Activated naive CD4-positive, alpha-beta T cell treated with anti-CD3 and anti-CD28 coated beads, Interleukin-2, amount 50 U/mL, for 24 hours (primary cell): ENCODE results near the gene DSTN.

Source experiments
- H3K27ac Mint-ChIP-seq: one replicate; pipeline ENCODE4 v1.8.0; 2021; ENCODE audit warnings: mild to moderate bottlenecking, mixed read lengths
- H3K27me3 Mint-ChIP-seq: one replicate; pipeline ENCODE4 v1.8.0; 2021; ENCODE audit warnings: mixed read lengths
- H3K36me3 Mint-ChIP-seq: one replicate; pipeline ENCODE4 v1.8.0; 2021; ENCODE audit warnings: mixed read lengths
- H3K4me1 Mint-ChIP-seq: one replicate; pipeline ENCODE4 v1.8.0; 2021; ENCODE audit warnings: mixed read lengths
- H3K4me3 Mint-ChIP-seq: one replicate; pipeline ENCODE4 v1.8.0; 2021; ENCODE audit warnings: mild to moderate bottlenecking, mixed read lengths
- H3K9me3 Mint-ChIP-seq: one replicate; pipeline ENCODE4 v1.8.0; 2021; ENCODE audit warnings: mixed read lengths

The DSTN gene

GRCh38 chr20:17640146-17640874 is 70.4 kb downstream of the DSTN start:
- Mint-ChIP-seq H3K4me1 (no peaks in the 10 kb centered on the region), H3K27me3 (no peaks in the 10 kb centered on the region), H3K9me3 (no peaks in the 10 kb centered on the region), H3K36me3 (no peaks in the 10 kb centered on the region), H3K27ac (no peak overlapping the region), H3K4me3 (no peak overlapping the region)

GRCh38 chr20:17640875-17641378 is 71.1 kb downstream of the DSTN start:
- no peak overlapping the region for H3K27ac Mint-ChIP-seq
- H3K9me3 Mint-ChIP-seq, result no peaks in the 10 kb centered on the region
- no peaks in the 10 kb centered on the region for H3K27me3 Mint-ChIP-seq
- no peaks in the 10 kb centered on the region for H3K36me3 Mint-ChIP-seq
- H3K4me3 Mint-ChIP-seq, result no peak overlapping the region
- H3K4me1 Mint-ChIP-seq, result no peaks in the 10 kb centered on the region

- H3K27me3 Mint-ChIP-seq, result no peaks in the 10 kb centered on the region
- no peak overlapping the region for H3K27ac Mint-ChIP-seq
Measured at GRCh38 chr20:17641520-17641964, 71.7 kb downstream of the DSTN start.

GRCh38 chr20:17641993-17642392 is 72.1 kb downstream of the DSTN start:
- Mint-ChIP-seq H3K4me1 (no peaks in the 10 kb centered on the region), H3K36me3 (no peaks in the 10 kb centered on the region), H3K27ac (no peak overlapping the region), H3K27me3 (no peaks in the 10 kb centered on the region), H3K9me3 (no peaks in the 10 kb centered on the region), H3K4me3 (no peak overlapping the region)

More at GRCh38 chr20:17641520-17641964, 71.7 kb downstream of the DSTN start:
- Mint-ChIP-seq H3K36me3 (no peaks in the 10 kb centered on the region), H3K9me3 (no peaks in the 10 kb centered on the region), H3K4me3 (no peak overlapping the region), H3K4me1 (no peaks in the 10 kb centered on the region)

GRCh38 chr20:17642404-17643269 is 72.8 kb downstream of the DSTN start:
- H3K27me3 Mint-ChIP-seq, result no peaks in the 10 kb centered on the region
- H3K4me1 Mint-ChIP-seq, result no peaks in the 10 kb centered on the region
- H3K36me3 Mint-ChIP-seq, result no peaks in the 10 kb centered on the region
- no peak overlapping the region for H3K4me3 Mint-ChIP-seq
- no peaks in the 10 kb centered on the region for H3K9me3 Mint-ChIP-seq
- no peak overlapping the region for H3K27ac Mint-ChIP-seq

DNA sequence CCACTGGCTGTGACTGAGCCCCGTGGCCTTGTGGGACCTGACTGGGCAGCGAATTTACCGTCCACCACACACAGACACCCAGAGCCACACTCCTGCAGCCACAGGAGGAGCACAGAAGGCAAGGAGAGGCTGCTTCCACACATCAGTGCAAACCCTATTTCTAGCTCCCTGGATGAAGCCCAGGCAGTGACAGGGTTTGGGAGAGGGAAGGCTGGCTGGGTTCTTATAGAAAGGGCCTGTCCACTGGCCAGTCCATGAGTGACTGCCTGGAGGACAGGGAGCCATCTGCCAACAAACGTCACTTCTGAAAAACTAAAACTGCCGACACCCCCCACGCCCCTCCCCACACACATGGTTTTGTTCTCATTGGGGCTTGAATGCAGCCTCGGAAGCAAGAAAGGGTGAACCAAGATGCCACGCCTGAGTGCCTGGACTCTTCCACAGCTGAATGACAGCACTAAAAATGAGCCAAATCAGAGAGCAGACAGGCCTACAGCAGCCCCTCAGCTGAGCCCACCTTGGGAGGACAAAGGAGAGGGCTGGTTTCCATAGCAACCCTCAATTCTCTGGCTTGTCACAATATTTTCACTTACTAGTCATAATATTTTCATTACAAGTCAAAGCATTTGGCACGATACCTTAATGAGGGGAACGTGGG is 73.8 kb downstream of the DSTN start:
- H3K27me3 Mint-ChIP-seq, result no peaks in the 10 kb centered on the region
- H3K9me3 Mint-ChIP-seq, result no peaks in the 10 kb centered on the region

DNA sequence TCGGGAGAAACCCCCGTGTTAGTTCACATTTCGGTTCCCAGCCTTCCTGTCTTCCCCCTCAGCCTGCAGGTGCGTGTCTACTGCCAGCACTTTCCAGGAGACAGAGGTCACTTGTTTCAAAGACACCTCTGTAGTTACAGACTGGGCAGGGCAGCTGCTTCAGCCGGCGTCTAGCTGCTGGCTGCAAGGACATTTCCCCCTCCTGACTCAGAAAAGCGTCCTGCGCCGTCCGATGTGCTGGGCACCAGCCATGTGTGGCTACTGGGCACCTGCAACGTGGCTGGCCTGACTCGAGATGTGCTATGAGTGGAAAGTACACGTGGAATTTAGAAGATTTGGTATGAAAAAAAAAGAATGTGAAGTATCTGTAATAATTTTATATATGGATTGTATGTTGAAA is 74.6 kb downstream of the DSTN start:
- H3K36me3 Mint-ChIP-seq, result no peaks in the 10 kb centered on the region
- H3K9me3 Mint-ChIP-seq, result no peaks in the 10 kb centered on the region
- no peak overlapping the region for H3K27ac Mint-ChIP-seq
- no peak overlapping the region for H3K4me3 Mint-ChIP-seq
- no peaks in the 10 kb centered on the region for H3K27me3 Mint-ChIP-seq
- peaks cover 11% of the 10 kb centered on the region for H3K4me1 Mint-ChIP-seq

More for the DNA sequence above, 73.8 kb downstream of the DSTN start:
- Mint-ChIP-seq H3K4me3 (no peak overlapping the region), H3K36me3 (no peaks in the 10 kb centered on the region), H3K4me1 (peaks cover 4% of the 10 kb centered on the region), H3K27ac (no peak overlapping the region)

DNA sequence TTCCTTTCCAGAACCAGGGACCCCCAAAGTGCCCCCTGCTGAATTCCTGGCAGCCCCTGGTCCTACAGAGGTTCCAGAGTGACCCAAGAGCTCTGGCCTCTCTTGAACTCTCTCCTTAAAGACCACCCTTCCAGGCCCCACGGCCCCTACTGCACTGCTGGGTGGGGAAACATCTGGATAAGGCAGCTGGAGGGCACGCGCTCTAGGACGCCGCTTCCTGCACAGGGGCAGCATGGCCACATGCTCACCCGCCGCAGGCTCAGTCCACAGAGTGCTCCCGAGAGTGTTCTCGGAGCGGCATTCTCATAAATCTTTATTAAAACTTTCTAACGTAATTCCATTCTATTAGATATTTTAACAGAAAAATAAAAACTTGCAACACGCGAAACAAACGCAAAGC is 75.1 kb downstream of the DSTN start:
- Mint-ChIP-seq H3K36me3 (no peaks in the 10 kb centered on the region), H3K27ac (no peak overlapping the region), H3K27me3 (no peaks in the 10 kb centered on the region), H3K4me1 (peaks cover 15% of the 10 kb centered on the region), H3K4me3 (no peak overlapping the region), H3K9me3 (no peaks in the 10 kb centered on the region)

DNA sequence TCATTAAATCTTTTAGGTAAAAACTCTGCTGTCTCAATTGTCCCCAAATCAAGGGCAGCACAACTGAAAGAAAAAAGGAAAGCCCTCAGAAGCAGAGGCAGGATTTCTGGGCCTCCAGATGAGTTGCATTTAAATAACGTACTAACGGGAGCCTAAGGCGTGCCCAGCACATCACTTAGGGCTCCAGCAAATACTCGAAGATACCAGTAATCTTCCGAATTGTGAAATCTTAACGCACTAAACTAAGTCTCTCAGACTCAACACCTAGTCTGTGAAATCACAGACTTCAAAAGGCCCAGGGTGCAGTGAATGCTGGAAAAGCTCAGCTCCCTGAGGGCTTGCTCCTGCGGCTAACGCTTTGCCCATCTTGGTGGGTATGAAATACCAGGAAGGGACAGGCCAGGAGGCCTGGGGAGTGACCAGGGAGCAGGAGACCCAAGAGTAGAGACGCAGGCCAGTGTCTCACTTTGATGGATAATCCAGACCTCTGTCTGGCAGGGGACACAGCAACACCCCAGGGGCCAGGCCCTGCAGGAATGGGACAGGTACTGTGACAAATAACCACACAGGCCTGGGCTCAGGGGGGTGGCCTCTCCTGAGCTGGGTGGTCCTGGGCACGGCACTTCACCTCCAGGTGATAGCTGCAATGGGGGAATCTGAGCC is 75.8 kb downstream of the DSTN start:
- Mint-ChIP-seq H3K4me1 (peaks cover 15% of the 10 kb centered on the region), H3K4me3 (no peak overlapping the region), H3K27me3 (no peaks in the 10 kb centered on the region), H3K27ac (no peak overlapping the region), H3K9me3 (no peaks in the 10 kb centered on the region), H3K36me3 (no peaks in the 10 kb centered on the region)

- no peaks in the 10 kb centered on the region for H3K36me3 Mint-ChIP-seq
- H3K4me1 Mint-ChIP-seq, result peaks cover 15% of the 10 kb centered on the region
- no peaks in the 10 kb centered on the region for H3K27me3 Mint-ChIP-seq
- H3K4me3 Mint-ChIP-seq, result no peak overlapping the region
- no peak overlapping the region for H3K27ac Mint-ChIP-seq
- no peaks in the 10 kb centered on the region for H3K9me3 Mint-ChIP-seq
Measured at GRCh38 chr20:17646209-17646960, 76.5 kb downstream of the DSTN start.

DNA sequence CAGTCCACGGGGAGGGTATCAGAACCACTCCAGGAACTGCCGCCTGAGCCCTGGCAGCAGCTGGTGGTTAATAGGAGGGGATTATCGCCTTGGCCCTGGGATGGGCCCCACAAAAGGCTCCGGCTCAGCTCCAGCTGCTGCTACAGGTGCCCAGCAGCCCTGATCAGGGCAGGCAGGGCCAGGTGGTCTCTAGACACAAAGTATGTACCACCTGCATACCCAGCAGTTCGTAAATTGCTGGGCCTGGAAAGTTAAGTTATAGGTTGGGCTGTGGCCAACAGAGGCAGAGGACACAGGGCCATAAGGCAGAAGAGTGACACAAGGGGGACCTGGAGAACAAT is 77.1 kb downstream of the DSTN start:
- Mint-ChIP-seq H3K4me1 (peaks cover 15% of the 10 kb centered on the region), H3K27ac (no peak overlapping the region), H3K9me3 (no peaks in the 10 kb centered on the region), H3K27me3 (no peaks in the 10 kb centered on the region), H3K36me3 (no peaks in the 10 kb centered on the region), H3K4me3 (no peak overlapping the region)

DNA sequence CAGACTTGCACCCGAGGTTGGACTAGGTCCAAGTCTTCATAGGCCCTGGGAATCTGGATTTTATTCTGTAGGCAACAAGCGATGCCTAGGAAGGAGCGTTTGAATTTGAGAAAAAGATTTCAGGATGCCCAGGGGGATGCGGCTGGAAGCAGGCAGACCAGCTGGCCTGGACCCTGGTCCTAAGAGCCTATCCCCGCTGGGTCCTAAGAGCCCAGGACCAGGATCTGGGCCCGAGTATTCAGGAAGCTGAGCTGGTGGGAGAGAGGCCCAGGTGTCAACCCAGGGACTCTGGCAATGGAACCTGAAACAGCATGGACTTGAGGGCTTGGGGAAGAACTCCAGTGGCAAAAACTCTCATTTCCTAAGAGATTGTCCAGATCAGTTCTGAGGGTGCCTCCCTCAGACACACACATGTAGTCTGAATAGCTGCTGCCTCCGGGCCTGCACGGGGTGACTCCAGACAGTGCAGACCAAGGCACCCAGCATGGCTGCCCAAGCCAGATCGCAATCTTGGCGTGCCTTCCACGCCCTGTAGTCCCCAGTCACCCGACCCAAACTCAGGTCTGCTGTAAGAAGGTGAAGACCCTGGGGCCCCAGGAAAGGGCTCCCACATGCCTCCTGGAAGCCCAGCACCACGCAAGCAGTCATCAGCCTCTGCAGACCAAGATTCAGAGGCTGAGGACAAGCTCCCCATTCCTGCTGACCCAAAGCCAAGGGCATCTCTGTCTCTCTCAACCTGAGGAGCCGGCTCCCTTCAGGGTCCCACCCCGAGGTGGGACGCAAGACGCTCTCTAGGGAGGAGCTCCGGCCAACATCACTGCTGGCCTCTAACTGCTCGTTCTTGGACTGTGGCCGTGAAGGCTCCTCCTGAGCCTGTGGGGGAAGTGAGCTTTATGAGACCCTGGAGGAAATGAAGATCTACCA is 77.8 kb downstream of the DSTN start:
- no peak overlapping the region for H3K27ac Mint-ChIP-seq
- no peaks in the 10 kb centered on the region for H3K36me3 Mint-ChIP-seq
- no peaks in the 10 kb centered on the region for H3K9me3 Mint-ChIP-seq
- H3K4me1 Mint-ChIP-seq, result peaks cover 15% of the 10 kb centered on the region
- H3K4me3 Mint-ChIP-seq, result no peak overlapping the region
- no peaks in the 10 kb centered on the region for H3K27me3 Mint-ChIP-seq

- Mint-ChIP-seq H3K27ac (no peak overlapping the region), H3K36me3 (no peaks in the 10 kb centered on the region), H3K4me1 (peaks cover 15% of the 10 kb centered on the region), H3K4me3 (no peak overlapping the region), H3K27me3 (no peaks in the 10 kb centered on the region), H3K9me3 (no peaks in the 10 kb centered on the region)
Measured at GRCh38 chr20:17648315-17648646, 78.4 kb downstream of the DSTN start.
